MM.1S (cell line): ENCODE measurements around the gene LTBP4.

Experiments
- DNase-seq: peaks from one replicate; pipeline ENCODE4 v3.0.0-alpha.2; 2015
- H2AFZ ChIP-seq: fragments of 300-600 bp; sonication (generic); 2 replicates; pipeline ENCODE4 v1.6.0; 2016; ENCODE audit warnings: antibody characterized with exemption, low read length
- H3F3A ChIP-seq: fragments of 300-600 bp; sonication (generic); 2 replicates; pipeline ENCODE4 v1.6.1; 2016; ENCODE audit warnings: mild to moderate bottlenecking, antibody characterized with exemption, low read length, moderate library complexity, mixed read lengths; ENCODE audit not compliant: insufficient read depth
- H3K27ac ChIP-seq: fragments of 300-600 bp; sonication (generic); 2 replicates; pipeline ENCODE4 v1.5.1; 2016; ENCODE audit warnings: mild to moderate bottlenecking, low read length
- H3K27me3 ChIP-seq: fragments of 300-600 bp; sonication (generic); replicated peaks from 2 replicates; pipeline ENCODE4 v1.6.0; 2016; ENCODE audit warnings: low read length; ENCODE audit not compliant: insufficient read depth
- H3K36me3 ChIP-seq: fragments of 300-600 bp; sonication (generic); replicated peaks from 2 replicates; pipeline ENCODE4 v1.6.1; 2016; ENCODE audit warnings: mild to moderate bottlenecking, low read length, mixed read lengths; ENCODE audit not compliant: insufficient read depth
- H3K4me1 ChIP-seq: fragments of 300-600 bp; sonication (generic); 2 replicates; pipeline ENCODE4 v1.6.1; 2016; ENCODE audit warnings: low read length, mixed read lengths
- H3K4me2 ChIP-seq: fragments of 300-600 bp; sonication (generic); 2 replicates; pipeline ENCODE4 v1.6.0; 2016; ENCODE audit warnings: low read depth, low read length
- H3K4me3 ChIP-seq: fragments of 300-600 bp; sonication (generic); 2 replicates; pipeline ENCODE4 v1.5.1; 2016; ENCODE audit warnings: low read length, mixed read lengths
- H3K79me2 ChIP-seq: fragments of 300-600 bp; sonication (generic); 2 replicates; pipeline ENCODE4 v1.6.1; 2016; ENCODE audit warnings: mixed run types, low read length, mixed read lengths
- H3K9ac ChIP-seq: fragments of 300-600 bp; sonication (generic); 2 replicates; pipeline ENCODE4 v1.6.1; 2016; ENCODE audit warnings: low read length, mixed read lengths
- H3K9me2 ChIP-seq: fragments of 300-600 bp; sonication (generic); replicated peaks from 2 replicates; pipeline ENCODE4 v1.6.1; 2016; ENCODE audit warnings: mild to moderate bottlenecking, low read length, mixed read lengths; ENCODE audit not compliant: insufficient read depth
- H3K9me3 ChIP-seq: fragments of 300-600 bp; sonication (generic); replicated peaks from 2 replicates; pipeline ENCODE4 v1.6.1; 2016; ENCODE audit warnings: mild to moderate bottlenecking, low read length, mixed read lengths; ENCODE audit not compliant: insufficient read depth
- H4K20me1 ChIP-seq: fragments of 300-600 bp; sonication (generic); 2 replicates; pipeline ENCODE4 v1.6.1; 2016; ENCODE audit warnings: mild to moderate bottlenecking, low read length, moderate library complexity, mixed read lengths; ENCODE audit not compliant: insufficient read depth
- EZH2 ChIP-seq: fragments of 300-600 bp; sonication (generic); optimal IDR thresholded peaks from 2 replicates; pipeline ENCODE3; 2017; ENCODE audit warnings: low read depth, mild to moderate bottlenecking, antibody characterized with exemption, low read length, mixed read lengths
- EZH2phosphoT487 ChIP-seq: fragments of 300-600 bp; sonication (generic); IDR thresholded peaks from 2 replicates; pipeline ENCODE4 v1.6.1; 2018; ENCODE audit warnings: antibody characterized with exemption, low read length
- TF ChIP-seq, protein P1 (sequence below): fragments of 300-600 bp; sonication (generic); IDR thresholded peaks from 2 replicates; pipeline ENCODE4 v1.5.1; 2016; ENCODE audit warnings: antibody characterized with exemption, low read length, mixed read lengths

LTBP4 gene

DNA sequence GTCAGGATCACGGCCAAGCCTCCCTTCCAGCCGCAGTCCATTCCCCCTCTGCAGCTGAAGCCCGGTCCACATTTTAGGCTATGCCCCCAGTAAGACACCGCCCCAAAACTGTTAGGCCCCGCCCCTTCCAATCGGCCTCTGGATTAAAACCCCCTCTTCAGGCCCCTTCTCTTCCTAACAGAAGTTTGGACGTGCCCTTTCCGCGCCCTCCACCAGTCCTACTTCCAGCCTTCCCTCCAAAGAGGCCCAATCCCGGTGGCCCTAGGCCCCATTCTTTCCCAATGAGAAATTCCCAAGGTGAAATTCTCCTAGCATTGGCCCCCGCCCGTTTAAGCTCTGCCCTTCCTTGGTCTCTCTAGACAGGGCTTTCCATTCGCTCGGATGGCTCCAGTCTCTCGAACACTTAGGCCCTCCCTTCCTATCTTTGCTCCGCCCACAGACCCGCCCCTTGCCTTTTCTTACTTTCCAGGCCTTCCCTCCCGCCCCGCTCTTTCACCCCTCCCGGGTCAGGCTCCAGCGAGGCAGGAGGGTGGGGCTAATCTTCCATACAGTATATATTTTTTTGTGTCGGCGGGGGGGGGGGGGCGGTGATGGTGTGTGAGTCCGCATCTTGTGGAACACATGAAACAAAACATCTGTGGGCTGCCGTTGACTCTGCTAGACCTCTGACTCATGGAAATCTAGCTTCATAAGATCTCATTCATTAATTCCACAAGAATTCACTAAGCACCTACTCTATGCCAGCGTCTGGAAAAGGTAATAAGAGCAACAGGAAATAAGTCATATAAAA, 13.6 kb downstream of the LTBP4 start:
- no peaks in the 10 kb centered on the region for H3K79me2 ChIP-seq
- peak overlapping the region; percentile 81 for H3K4me3 ChIP-seq
- TF ChIP-seq EZH2, result no peak
- TF ChIP-seq, protein P1, sequence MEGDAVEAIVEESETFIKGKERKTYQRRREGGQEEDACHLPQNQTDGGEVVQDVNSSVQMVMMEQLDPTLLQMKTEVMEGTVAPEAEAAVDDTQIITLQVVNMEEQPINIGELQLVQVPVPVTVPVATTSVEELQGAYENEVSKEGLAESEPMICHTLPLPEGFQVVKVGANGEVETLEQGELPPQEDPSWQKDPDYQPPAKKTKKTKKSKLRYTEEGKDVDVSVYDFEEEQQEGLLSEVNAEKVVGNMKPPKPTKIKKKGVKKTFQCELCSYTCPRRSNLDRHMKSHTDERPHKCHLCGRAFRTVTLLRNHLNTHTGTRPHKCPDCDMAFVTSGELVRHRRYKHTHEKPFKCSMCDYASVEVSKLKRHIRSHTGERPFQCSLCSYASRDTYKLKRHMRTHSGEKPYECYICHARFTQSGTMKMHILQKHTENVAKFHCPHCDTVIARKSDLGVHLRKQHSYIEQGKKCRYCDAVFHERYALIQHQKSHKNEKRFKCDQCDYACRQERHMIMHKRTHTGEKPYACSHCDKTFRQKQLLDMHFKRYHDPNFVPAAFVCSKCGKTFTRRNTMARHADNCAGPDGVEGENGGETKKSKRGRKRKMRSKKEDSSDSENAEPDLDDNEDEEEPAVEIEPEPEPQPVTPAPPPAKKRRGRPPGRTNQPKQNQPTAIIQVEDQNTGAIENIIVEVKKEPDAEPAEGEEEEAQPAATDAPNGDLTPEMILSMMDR, result no peak
- no peak for TF ChIP-seq EZH2phosphoT487
- H3K9me2 ChIP-seq, result no peaks in the 10 kb centered on the region
- H3K9me3 ChIP-seq, result no peaks in the 10 kb centered on the region
- H3K27ac ChIP-seq, result peak overlapping the region; percentile 27; the same call in 1 of the 2 replicates
- no peaks in the 10 kb centered on the region for H3K27me3 ChIP-seq
- H3F3A ChIP-seq, result peaks cover 3% of the 10 kb centered on the region; the same call in 1 of the 2 replicates
- H3K4me2 ChIP-seq, result peak overlapping the region; percentile 96
- peak overlapping the region; percentile 57; the same call in 1 of the 2 replicates for H3K9ac ChIP-seq
- peak; percentile 54 for DNase-seq
- H2AFZ ChIP-seq, result peak overlapping the region; percentile 87
- no peaks in the 10 kb centered on the region for H3K36me3 ChIP-seq
- no peaks in the 10 kb centered on the region for H4K20me1 ChIP-seq
- peaks cover 7% of the 10 kb centered on the region for H3K4me1 ChIP-seq

DNA sequence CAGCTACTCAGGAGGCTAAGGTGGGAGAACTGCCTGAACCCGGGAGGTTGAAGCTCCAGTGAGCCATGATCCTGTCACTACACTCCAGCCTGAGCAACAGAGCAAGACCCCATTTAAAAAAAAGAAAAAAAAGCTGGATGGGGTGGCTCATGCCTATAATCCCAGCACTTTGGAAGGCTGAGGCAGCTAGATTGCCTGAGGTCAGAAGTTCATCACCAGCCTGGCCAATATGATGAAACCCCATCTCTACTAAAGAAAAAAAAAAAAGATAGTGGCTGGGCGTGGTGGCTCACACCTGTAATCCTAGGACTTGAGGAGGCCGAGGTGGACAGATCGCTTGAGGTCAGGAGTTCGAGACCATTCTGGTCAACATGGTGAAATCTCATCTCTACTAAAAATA, 15.0 kb downstream of the LTBP4 start:
- Histone ChIP-seq H3K9ac (no peak overlapping the region), H3K79me2 (no peaks in the 10 kb centered on the region), H3K9me2 (no peaks in the 10 kb centered on the region), H3K9me3 (no peaks in the 10 kb centered on the region), H3K36me3 (no peaks in the 10 kb centered on the region), H3F3A (peaks cover 3% of the 10 kb centered on the region; the same call in 1 of the 2 replicates), H3K4me2 (no peak overlapping the region), H2AFZ (no peak overlapping the region), H3K27ac (no peak overlapping the region), H4K20me1 (no peaks in the 10 kb centered on the region), H3K4me3 (no peak overlapping the region), H3K4me1 (no peaks in the 10 kb centered on the region), H3K27me3 (no peaks in the 10 kb centered on the region)
- DNase-seq, result no peak
- TF ChIP-seq EZH2 (no peak), EZH2phosphoT487 (no peak)
- TF ChIP-seq, protein P1, result no peak

DNA sequence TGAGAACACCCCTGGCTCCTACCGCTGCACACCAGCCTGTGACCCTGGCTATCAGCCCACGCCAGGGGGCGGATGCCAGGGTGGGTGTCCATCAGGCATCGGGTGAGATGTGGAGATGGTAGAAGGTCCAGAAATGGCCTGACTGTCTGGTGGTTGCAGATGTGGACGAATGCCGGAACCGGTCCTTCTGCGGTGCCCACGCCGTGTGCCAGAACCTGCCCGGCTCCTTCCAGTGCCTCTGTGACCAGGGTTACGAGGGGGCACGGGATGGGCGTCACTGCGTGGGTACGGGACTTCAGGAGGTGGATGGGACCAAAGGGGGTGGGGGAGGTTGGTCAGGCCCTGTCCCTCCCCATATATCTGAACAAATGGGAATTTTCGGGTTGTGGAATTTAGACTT, 15.8 kb downstream of the LTBP4 start:
- H2AFZ ChIP-seq, result no peak overlapping the region
- H4K20me1 ChIP-seq, result no peaks in the 10 kb centered on the region
- H3K9me2 ChIP-seq, result no peaks in the 10 kb centered on the region
- no peaks in the 10 kb centered on the region for H3K9me3 ChIP-seq
- H3K27ac ChIP-seq, result no peak overlapping the region
- TF ChIP-seq EZH2phosphoT487 (no peak), EZH2 (no peak)
- TF ChIP-seq, protein P1, result no peak
- peaks cover 3% of the 10 kb centered on the region; the same call in 1 of the 2 replicates for H3F3A ChIP-seq
- no peaks in the 10 kb centered on the region for H3K27me3 ChIP-seq
- no peak overlapping the region for H3K4me2 ChIP-seq
- no peaks in the 10 kb centered on the region for H3K4me1 ChIP-seq
- H3K9ac ChIP-seq, result no peak overlapping the region
- DNase-seq, result no peak
- no peaks in the 10 kb centered on the region for H3K79me2 ChIP-seq
- no peak overlapping the region for H3K4me3 ChIP-seq
- H3K36me3 ChIP-seq, result no peaks in the 10 kb centered on the region
